ENCODE data around the gene SPIRE1.

DNA sequence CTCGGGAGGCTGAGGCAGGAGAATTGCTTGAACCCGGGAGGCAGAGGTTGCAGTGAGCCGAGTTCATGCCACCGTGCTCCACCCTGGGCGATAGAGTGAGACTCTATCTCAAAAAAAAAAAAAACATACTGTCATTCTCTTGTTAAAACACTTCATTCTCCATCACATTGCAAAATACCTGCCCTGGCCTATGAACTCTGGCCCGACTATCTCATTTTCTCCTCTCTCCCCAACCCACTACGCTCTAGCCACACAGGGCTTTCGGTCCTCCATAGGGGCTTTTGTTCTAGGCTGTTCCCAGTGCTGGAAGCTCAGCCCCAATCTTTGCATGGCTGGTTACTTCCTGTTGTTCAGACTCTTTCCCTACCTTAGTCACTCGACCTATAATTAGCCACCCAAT lies 34.3 kb upstream of the SPIRE1 start:
- TF ChIP-seq, protein P1, sequence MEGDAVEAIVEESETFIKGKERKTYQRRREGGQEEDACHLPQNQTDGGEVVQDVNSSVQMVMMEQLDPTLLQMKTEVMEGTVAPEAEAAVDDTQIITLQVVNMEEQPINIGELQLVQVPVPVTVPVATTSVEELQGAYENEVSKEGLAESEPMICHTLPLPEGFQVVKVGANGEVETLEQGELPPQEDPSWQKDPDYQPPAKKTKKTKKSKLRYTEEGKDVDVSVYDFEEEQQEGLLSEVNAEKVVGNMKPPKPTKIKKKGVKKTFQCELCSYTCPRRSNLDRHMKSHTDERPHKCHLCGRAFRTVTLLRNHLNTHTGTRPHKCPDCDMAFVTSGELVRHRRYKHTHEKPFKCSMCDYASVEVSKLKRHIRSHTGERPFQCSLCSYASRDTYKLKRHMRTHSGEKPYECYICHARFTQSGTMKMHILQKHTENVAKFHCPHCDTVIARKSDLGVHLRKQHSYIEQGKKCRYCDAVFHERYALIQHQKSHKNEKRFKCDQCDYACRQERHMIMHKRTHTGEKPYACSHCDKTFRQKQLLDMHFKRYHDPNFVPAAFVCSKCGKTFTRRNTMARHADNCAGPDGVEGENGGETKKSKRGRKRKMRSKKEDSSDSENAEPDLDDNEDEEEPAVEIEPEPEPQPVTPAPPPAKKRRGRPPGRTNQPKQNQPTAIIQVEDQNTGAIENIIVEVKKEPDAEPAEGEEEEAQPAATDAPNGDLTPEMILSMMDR (IDR thresholded peaks at IDR 0.05), result no peak
- no peak for TF ChIP-seq POLR2A (IDR thresholded peaks at IDR 0.05)

Data from esophagus squamous epithelium (tissue), 4 donors.